ENCODE results near the gene PDZD7.
A peak's percentile ranks its signal among the peaks of the same experiment; 100 is the strongest.

PDZD7 gene

DNA sequence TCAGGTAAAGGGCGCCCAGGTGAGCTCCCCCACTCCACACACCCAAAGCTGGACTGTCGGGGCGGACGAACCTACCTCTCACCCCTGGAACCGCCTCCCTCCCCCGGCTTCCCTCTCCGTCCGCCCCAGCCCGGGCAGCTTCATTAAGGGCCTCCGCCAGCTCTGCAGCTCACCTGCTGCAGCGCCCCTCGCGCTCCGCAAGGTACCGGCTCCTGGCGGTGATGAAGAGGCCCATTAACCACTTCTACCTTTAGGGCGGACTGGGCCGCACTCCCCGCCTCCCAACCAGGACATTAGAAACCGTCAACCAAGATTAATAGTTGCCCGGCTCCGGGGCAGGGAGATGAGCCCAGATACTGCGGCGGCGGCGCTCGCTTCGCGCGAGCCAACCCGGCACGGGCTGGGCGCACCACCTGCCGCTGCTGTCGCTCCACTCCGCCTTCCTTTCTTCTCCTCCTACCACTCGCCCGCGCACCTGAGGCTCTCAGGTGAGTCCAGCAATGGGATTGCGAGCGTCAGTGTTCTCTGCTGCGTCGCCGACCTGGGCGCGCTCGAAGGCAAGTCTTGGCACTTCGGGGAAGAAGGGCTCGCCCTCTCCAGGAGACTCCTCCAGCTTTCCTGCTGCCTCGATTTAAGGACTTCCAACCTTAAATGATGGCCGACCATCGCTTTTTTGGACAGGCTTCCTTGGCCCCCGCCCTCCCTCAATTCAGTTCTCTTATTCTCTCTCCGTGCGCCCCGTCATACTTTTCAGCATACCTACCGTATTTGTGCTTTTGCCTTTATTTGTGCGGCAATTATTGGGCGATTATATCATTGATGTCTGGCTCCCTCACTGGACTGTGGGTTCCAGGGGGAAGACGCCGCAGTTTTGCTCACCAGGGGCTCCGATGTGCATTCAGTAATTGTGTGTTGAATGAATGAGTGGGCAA, 17.3 kb upstream of the PDZD7 start:
- Histone ChIP-seq H3K4me1 (ENCODE audit: control insufficient read depth, insufficient read depth, low read length) (peaks cover 39% of the 10 kb centered on the region), H3K9me3 (ENCODE audit: control insufficient read depth, insufficient read depth, low read depth, low read length) (no peaks in the 10 kb centered on the region), H3K4me3 (ENCODE audit: low read depth, low read length) (peak overlapping the region; percentile 52), H3K27ac (ENCODE audit: low read depth, low read length) (no peak overlapping the region), H3K27me3 (ENCODE audit: control insufficient read depth, insufficient read depth, low read length) (peaks cover 88% of the 10 kb centered on the region), H3K36me3 (ENCODE audit: control insufficient read depth, insufficient read depth, low read length) (no peaks in the 10 kb centered on the region), H3K9ac (ENCODE audit: low read length) (no peak overlapping the region)

DNA sequence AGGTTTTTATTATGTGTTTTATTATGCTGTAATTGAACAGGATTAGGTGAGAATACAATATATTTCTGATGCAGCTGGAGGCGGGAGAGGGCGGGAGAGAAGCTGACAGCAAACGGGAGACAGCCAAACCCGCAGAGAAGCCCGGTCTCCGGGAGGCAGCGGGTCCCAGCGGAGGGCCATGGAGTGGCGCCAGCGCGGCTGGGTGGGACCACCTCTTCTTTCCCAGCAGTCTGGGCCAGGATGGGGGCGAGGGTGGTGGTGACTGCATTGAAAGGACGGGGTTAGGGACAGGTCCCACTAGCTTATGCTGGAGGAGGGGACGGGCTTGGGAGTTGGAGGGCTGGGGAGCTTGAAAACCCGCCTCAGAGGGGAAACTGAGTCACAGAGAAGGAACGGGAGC, 16.3 kb upstream of the PDZD7 start:
- Histone ChIP-seq H3K27me3 (ENCODE audit: control insufficient read depth, insufficient read depth, low read length) (peaks cover 88% of the 10 kb centered on the region), H3K36me3 (ENCODE audit: control insufficient read depth, insufficient read depth, low read length) (no peaks in the 10 kb centered on the region), H3K27ac (ENCODE audit: low read depth, low read length) (no peak overlapping the region), H3K4me1 (ENCODE audit: control insufficient read depth, insufficient read depth, low read length) (peaks cover 44% of the 10 kb centered on the region), H3K4me3 (ENCODE audit: low read depth, low read length) (peak overlapping the region; percentile 52), H3K9me3 (ENCODE audit: control insufficient read depth, insufficient read depth, low read depth, low read length) (no peaks in the 10 kb centered on the region), H3K9ac (ENCODE audit: low read length) (no peak overlapping the region)

DNA sequence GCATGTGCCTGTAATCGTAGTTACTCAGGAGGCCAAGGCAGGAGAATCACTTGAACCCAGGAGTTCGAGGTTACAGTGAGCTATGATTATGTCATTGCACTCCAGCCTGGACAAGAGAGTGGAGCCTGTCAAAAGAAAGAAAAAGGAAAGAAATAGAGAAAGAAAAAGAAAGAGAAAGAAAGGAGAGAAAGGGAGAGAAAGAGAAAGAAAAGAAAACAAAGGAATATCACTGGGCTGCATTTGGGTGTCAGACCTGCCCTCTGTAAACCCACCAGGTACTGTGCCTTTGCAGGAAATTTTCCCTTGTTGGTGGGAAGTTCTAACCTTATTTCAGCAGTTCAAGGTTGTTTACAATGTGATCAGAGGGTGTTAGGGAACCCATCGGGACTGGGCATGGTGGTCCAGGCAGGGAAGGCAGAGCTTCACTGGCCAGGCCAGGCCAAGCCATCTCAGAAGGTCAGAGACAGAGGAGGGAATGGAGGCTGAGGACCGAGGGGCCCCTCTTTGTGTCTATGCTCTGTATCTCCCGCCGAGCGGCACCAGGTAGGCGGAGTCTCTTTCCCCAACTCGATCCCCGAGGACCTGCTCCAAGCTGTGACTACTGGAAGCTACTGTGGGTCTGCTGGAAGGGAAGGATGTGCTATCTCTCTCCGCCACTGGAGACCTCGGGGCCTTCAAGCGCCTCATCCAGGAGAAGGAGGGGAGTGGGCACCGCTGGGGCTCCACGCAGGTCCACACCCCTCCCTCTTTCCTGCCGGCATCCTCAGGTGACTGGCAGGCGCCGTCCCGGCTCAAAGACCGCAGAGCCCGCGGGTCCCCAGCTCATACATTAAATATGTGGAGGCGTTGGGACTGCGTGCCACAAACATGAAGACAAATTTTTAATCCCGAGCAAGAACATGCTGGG, 15.7 kb upstream of the PDZD7 start:
- Histone ChIP-seq H3K9ac (ENCODE audit: low read length) (no peak overlapping the region), H3K9me3 (ENCODE audit: control insufficient read depth, insufficient read depth, low read depth, low read length) (no peaks in the 10 kb centered on the region), H3K4me3 (ENCODE audit: low read depth, low read length) (peak overlapping the region; percentile 52), H3K27ac (ENCODE audit: low read depth, low read length) (no peak overlapping the region), H3K36me3 (ENCODE audit: control insufficient read depth, insufficient read depth, low read length) (no peaks in the 10 kb centered on the region), H3K27me3 (ENCODE audit: control insufficient read depth, insufficient read depth, low read length) (peaks cover 81% of the 10 kb centered on the region), H3K4me1 (ENCODE audit: control insufficient read depth, insufficient read depth, low read length) (peaks cover 47% of the 10 kb centered on the region)

DNA sequence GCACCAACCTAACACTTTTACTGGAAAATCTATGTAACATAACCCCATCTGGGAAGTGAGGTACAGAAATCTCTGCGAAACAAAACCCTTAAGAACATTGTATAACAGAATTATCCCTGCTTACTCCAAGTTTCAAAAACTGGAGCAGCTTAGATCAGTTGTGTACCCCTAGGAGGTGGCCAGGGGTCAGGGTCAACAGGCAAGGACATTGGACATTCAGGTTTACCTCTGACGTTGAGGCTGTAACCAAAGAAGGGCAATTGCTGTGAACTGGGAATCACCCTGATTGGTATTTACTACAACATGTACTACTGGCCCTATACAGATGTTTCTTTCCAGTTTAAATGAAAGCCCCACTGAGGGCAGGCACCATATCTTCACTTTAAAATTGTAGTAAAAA, 13.2 kb upstream of the PDZD7 start:
- H3K4me3 ChIP-seq (ENCODE audit: low read depth, low read length), result no peak overlapping the region
- peaks cover 61% of the 10 kb centered on the region for H3K27me3 ChIP-seq (ENCODE audit: control insufficient read depth, insufficient read depth, low read length)
- peaks cover 40% of the 10 kb centered on the region for H3K4me1 ChIP-seq (ENCODE audit: control insufficient read depth, insufficient read depth, low read length)
- no peak overlapping the region for H3K9ac ChIP-seq (ENCODE audit: low read length)
- no peak overlapping the region for H3K27ac ChIP-seq (ENCODE audit: low read depth, low read length)
- no peaks in the 10 kb centered on the region for H3K36me3 ChIP-seq (ENCODE audit: control insufficient read depth, insufficient read depth, low read length)
- no peaks in the 10 kb centered on the region for H3K9me3 ChIP-seq (ENCODE audit: control insufficient read depth, insufficient read depth, low read depth, low read length)

DNA sequence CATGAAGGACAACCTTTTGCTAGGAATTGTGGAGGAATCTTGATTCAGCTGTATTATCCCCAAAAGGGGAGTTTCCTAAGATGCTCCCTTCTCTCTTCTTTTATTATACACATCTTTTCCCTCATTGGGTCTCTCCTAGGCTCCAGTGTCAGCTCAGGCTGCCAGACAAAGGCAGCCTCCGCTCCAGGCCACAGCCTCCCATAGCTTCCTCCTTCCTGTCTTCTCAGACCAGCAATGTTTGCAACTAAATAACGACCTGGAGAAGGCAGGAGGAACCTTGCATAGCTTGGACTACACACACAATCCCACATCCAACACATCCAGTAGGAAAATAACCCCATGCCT, 12.4 kb upstream of the PDZD7 start:
- Histone ChIP-seq H3K27me3 (ENCODE audit: control insufficient read depth, insufficient read depth, low read length) (peaks cover 53% of the 10 kb centered on the region), H3K9me3 (ENCODE audit: control insufficient read depth, insufficient read depth, low read depth, low read length) (no peaks in the 10 kb centered on the region), H3K36me3 (ENCODE audit: control insufficient read depth, insufficient read depth, low read length) (no peaks in the 10 kb centered on the region), H3K9ac (ENCODE audit: low read length) (peak overlapping the region; percentile 73), H3K27ac (ENCODE audit: low read depth, low read length) (no peak overlapping the region; the same call in 1 of the 2 replicates), H3K4me3 (ENCODE audit: low read depth, low read length) (peak overlapping the region; percentile 66), H3K4me1 (ENCODE audit: control insufficient read depth, insufficient read depth, low read length) (peaks cover 32% of the 10 kb centered on the region)

DNA sequence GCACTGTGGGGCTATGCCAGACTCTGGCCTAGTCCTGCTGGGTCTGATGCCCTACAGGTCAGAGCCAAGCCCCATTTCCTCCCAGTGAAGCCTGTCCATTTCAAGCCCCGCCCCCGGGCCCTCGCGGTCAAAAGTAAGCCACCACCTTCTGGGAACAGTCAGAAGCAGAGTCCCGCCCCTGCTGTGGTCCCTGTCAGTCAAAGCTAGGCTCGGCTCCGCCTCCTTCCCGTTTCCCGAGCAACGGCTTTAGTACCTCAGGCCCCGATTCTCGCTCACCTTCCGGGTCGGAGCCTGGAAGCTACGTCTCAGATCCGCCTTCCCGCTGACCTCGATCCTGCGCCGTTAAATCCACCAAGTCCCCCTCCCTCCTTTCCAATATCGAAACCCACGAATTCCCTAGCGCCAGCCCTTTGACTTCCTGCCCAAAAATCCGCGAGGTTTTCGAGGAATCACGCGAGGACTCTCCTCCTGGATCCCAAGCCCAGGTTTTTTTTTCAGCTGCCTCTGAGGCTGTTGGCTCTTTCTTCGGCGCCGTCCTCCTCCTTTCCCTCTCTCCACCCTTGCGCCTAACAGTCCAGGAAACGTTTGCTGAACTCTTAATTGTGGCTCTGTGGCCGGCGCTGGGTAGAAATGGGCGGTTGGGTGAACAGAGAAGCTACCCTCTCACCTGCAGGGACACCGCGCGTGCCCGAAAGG, 11.9 kb upstream of the PDZD7 start:
- H3K4me3 ChIP-seq (ENCODE audit: low read depth, low read length), result peak overlapping the region; percentile 66
- H3K9me3 ChIP-seq (ENCODE audit: control insufficient read depth, insufficient read depth, low read depth, low read length), result no peaks in the 10 kb centered on the region
- H3K4me1 ChIP-seq (ENCODE audit: control insufficient read depth, insufficient read depth, low read length), result peaks cover 30% of the 10 kb centered on the region
- H3K36me3 ChIP-seq (ENCODE audit: control insufficient read depth, insufficient read depth, low read length), result no peaks in the 10 kb centered on the region
- H3K9ac ChIP-seq (ENCODE audit: low read length), result peak overlapping the region; percentile 73
- peaks cover 48% of the 10 kb centered on the region for H3K27me3 ChIP-seq (ENCODE audit: control insufficient read depth, insufficient read depth, low read length)
- no peak overlapping the region; the same call in 1 of the 2 replicates for H3K27ac ChIP-seq (ENCODE audit: low read depth, low read length)

DNA sequence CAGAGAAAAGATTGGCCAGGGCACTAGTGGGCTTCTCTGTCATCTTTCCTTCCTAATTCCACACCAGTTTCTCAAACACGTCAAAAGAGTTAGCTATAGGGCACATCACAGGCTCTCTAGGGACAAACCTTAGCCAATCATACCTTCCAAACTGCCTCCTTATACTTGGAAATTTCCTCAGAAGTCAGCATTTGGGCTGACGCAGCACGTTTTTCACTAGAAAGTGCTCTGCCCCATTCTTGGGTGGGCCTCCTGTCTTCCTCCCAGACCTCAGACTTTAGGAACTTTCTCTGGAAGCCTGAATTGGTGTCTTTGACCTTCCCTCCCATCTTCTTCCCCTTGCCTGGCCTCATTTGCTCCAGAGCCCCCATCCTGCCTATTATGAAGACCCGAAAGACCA, 11.2 kb upstream of the PDZD7 start:
- Histone ChIP-seq H3K27me3 (ENCODE audit: control insufficient read depth, insufficient read depth, low read length) (peaks cover 41% of the 10 kb centered on the region), H3K4me3 (ENCODE audit: low read depth, low read length) (peak overlapping the region; percentile 66), H3K9me3 (ENCODE audit: control insufficient read depth, insufficient read depth, low read depth, low read length) (no peaks in the 10 kb centered on the region), H3K27ac (ENCODE audit: low read depth, low read length) (no peak overlapping the region), H3K4me1 (ENCODE audit: control insufficient read depth, insufficient read depth, low read length) (peaks cover 24% of the 10 kb centered on the region), H3K36me3 (ENCODE audit: control insufficient read depth, insufficient read depth, low read length) (no peaks in the 10 kb centered on the region), H3K9ac (ENCODE audit: low read length) (no peak overlapping the region)

DNA sequence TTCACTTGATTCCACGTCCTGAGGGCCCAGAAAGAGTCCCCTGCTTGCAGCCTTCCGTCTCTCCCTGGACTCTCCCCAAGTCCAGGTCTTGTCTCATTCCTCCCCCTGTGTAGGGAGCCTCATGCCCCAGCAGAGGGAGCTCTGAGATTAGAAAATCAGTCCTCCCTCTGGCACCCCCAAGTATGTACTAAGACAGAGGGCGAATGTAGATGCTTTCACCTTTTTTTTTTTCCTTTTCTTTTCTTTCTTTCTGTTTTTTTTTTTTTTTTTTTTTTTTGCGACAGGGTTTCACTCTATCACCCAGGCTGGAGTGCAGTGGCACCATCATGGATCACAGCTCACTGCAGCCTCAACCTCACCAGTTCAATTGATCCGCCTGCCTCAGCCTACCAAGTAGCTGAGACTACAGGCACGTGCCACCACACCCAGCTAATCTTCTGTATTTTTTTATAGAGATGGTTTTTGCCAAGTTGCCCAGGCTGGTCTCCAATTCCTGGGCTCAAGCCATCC, 10.4 kb upstream of the PDZD7 start:
- Histone ChIP-seq H3K36me3 (ENCODE audit: control insufficient read depth, insufficient read depth, low read length) (no peaks in the 10 kb centered on the region), H3K9me3 (ENCODE audit: control insufficient read depth, insufficient read depth, low read depth, low read length) (no peaks in the 10 kb centered on the region), H3K4me3 (ENCODE audit: low read depth, low read length) (no peak overlapping the region), H3K27me3 (ENCODE audit: control insufficient read depth, insufficient read depth, low read length) (peaks cover 39% of the 10 kb centered on the region), H3K9ac (ENCODE audit: low read length) (no peak overlapping the region), H3K4me1 (ENCODE audit: control insufficient read depth, insufficient read depth, low read length) (peaks cover 16% of the 10 kb centered on the region), H3K27ac (ENCODE audit: low read depth, low read length) (no peak overlapping the region)

DNA sequence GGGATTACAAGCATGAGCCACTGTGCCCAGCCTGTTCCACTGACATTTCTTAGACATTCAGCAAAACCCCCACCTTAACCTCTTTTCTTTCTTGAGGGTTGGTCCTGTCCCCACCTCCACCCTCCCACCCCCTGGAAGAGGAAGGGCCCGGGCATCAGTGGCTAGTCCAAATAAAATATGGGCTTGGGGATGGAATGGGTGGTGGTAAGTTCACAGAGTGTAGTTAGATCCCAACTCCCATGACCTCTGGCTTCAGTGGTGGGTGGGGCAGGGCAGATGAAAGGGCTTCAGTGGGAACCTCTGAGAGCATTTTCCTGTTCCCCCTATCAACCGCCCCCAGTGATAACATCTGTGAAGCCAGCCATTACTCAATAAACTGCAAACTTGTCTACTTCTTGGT, 9.9 kb upstream of the PDZD7 start:
- Histone ChIP-seq H3K4me3 (ENCODE audit: low read depth, low read length) (no peak overlapping the region), H3K27me3 (ENCODE audit: control insufficient read depth, insufficient read depth, low read length) (peaks cover 38% of the 10 kb centered on the region), H3K9ac (ENCODE audit: low read length) (no peak overlapping the region), H3K36me3 (ENCODE audit: control insufficient read depth, insufficient read depth, low read length) (no peaks in the 10 kb centered on the region), H3K9me3 (ENCODE audit: control insufficient read depth, insufficient read depth, low read depth, low read length) (no peaks in the 10 kb centered on the region), H3K4me1 (ENCODE audit: control insufficient read depth, insufficient read depth, low read length) (peaks cover 16% of the 10 kb centered on the region), H3K27ac (ENCODE audit: low read depth, low read length) (no peak overlapping the region)

DNA sequence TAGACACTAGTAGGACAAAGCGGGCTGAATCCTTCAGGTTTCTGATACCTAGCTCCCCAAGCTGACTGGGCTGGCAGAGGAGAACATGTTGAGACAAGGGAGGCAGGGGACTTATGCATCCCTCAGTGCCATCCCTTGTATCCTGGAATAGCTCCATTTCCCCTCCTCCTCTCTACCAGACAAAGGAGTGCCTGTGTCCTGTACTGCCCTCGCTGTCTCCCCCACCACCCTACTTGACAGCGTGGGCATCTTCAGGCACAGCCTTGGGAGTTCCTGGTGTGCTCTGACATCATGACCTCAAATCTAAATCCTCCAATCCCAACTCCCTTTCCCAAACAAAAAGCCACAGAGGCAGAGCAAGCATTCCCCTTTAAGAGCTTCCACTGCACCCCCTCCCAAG, 9.1 kb upstream of the PDZD7 start:
- no peaks in the 10 kb centered on the region for H3K36me3 ChIP-seq (ENCODE audit: control insufficient read depth, insufficient read depth, low read length)
- H3K27ac ChIP-seq (ENCODE audit: low read depth, low read length), result no peak overlapping the region
- no peak overlapping the region for H3K9ac ChIP-seq (ENCODE audit: low read length)
- no peak overlapping the region for H3K4me3 ChIP-seq (ENCODE audit: low read depth, low read length)
- peaks cover 38% of the 10 kb centered on the region for H3K27me3 ChIP-seq (ENCODE audit: control insufficient read depth, insufficient read depth, low read length)
- no peaks in the 10 kb centered on the region for H3K9me3 ChIP-seq (ENCODE audit: control insufficient read depth, insufficient read depth, low read depth, low read length)
- peaks cover 16% of the 10 kb centered on the region for H3K4me1 ChIP-seq (ENCODE audit: control insufficient read depth, insufficient read depth, low read length)

Data from HUES6 (cell line).